Measurements from ENCODE around the gene NRP2. TPM values are rescaled to one million over a fixed set of nuclear protein-coding genes. Genes with fewer than 3 reads are reported as not detected.

Gene NRP2, protein sequence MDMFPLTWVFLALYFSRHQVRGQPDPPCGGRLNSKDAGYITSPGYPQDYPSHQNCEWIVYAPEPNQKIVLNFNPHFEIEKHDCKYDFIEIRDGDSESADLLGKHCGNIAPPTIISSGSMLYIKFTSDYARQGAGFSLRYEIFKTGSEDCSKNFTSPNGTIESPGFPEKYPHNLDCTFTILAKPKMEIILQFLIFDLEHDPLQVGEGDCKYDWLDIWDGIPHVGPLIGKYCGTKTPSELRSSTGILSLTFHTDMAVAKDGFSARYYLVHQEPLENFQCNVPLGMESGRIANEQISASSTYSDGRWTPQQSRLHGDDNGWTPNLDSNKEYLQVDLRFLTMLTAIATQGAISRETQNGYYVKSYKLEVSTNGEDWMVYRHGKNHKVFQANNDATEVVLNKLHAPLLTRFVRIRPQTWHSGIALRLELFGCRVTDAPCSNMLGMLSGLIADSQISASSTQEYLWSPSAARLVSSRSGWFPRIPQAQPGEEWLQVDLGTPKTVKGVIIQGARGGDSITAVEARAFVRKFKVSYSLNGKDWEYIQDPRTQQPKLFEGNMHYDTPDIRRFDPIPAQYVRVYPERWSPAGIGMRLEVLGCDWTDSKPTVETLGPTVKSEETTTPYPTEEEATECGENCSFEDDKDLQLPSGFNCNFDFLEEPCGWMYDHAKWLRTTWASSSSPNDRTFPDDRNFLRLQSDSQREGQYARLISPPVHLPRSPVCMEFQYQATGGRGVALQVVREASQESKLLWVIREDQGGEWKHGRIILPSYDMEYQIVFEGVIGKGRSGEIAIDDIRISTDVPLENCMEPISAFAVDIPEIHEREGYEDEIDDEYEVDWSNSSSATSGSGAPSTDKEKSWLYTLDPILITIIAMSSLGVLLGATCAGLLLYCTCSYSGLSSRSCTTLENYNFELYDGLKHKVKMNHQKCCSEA
- total RNA-seq (2014; rRNA removed; shearing (Covaris generic)), result 108 and 115 TPM in 2 replicates

DNA sequence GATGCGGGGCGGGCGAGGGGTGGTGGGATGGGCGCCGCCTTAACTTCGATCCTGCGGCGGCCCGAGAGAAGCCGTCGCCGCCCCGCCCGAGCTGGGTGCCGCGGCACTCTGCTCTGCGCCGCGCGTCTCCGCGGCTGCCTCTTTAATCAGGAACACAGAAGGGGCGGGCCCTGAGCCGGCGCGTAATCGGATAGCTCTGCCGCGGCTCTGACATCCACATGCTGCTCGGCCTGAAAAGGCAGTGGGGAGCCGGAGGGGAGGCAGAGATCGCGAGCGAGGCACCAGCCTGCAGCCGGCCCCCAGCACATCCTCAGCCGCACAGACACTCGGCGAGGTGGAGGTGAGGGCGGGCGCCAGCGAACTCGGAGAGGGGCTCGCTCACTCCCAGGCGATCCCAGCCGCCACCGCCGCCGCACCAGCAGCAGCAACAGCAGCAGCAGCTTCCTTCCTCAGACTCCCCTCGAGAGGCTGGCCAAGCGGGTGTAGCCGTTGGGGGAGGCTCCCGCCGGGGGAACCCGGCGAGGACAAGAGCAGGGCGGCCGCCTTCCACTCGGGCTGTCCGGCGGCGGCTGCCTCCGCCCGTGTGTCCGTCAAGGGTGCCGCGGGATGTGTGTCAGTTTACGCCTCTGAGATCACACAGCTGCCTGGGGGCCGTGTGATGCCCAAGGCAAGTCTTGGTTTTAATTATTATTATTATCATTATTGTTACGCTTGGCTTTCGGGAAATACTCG, at the start of gene NRP2:
Gene NRP2 (plus strand): TSS at position 263 of the 732 bp plus-strand sequence. CDS start 790 bp downstream, outside the sequence.
- DNase-seq (ENCODE audit: low read depth), result peak; percentile 92

DNA sequence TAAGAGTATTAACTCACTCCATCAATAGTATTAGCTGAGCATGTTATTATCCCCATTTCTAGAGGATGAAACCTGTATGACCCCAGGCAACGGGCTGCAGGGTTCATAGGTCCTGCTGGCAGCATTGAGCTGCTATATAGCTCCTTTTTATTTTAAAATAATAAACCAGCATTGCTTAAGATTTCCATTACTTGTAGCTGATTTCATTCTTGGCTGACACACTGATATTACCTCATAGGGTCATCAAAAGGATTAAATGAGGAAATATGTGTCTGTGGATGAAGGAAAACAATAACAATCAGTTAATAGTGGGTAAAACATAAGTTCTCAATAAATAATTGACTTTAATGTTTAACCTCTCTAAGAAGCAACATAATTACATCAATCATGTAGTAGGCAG, 48.3 kb upstream of the NRP2 start:
- no peak for DNase-seq (ENCODE audit: low read depth)

DNA sequence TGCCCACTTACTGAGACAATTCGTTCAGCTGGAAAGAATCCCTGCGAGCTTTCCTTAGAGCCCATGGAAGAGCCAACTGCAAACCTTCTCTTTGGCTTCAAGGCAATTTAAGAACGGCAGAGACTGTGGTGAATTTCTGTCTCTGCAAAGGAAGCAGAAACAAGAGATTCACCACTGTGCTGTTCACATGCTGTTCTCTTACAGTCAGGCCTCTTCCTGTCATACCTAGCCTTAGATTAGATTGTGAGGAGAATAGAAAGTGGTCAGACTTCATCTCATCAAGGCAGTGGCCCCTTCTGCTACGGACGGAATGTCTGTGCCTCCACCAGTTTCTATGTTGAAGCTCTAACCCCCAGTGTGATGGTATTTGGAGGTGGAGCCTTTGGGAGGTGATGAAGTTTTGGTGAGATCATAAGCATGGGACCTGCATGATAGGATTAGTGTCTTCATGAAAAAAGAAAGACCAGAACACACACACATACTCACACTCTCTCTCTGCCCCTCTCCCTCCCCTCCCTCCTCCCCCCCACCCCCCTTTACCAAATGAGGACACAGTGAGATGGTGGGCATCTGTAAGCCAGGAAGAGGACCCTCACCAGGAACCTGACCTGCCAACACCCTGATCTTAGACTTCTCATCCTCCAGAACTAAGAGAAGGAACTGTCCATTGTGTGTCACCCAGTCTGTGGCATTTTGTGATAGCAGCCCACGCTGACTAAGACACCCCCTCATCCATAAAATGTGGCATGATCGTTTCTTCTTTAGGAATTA, 45.6 kb upstream of the NRP2 start:
- DNase-seq (ENCODE audit: low read depth), result no peak

DNA sequence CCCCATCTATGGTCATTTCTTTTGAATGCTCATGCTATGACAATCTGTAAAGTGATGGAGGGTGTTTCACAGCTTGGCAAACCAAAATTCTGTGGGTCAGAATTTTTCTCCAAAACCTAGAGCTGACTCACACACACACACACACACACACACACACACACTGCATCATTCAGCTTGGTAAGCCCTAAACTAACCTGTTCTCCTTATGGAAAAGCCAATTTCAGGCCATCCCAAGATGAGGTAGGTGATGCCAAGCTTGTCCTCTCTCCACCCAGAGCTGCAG, 45.0 kb upstream of the NRP2 start:
- no peak for DNase-seq (ENCODE audit: low read depth)

DNA sequence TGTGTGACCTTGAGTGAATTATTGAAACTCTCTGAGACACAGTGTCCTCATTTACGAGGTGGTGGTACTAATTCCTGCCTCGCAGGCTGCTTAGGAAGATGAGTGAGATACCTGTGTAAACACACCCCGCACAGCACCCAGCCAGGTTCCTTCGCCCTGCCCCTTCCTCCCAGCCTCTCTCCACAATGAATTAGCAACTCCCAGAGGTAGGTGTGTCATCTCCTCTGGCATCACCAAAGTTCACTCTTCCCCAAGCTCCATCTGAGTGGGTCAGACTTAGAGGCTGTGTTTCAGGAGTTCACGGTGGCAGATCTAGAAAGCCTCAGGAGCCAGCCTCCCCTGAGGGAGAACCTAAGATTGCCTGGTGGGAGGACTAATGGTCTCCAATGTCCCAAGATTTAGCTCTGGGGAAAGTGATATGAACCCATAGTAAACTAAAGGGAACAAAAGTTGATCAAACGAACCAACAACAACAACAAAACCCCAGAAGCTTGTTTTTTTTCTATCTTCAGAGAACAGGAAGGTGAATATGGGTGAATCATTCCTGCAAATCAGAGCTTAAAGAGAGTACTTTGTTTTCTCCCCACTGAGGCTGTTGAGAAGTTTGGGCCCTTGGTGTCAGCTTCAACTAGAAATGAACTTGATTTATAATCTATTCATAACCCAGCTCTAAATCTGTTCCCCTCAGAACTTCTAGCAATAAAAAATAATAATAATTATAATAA, 44.4 kb upstream of the NRP2 start:
- DNase-seq (ENCODE audit: low read depth), result no peak

DNA sequence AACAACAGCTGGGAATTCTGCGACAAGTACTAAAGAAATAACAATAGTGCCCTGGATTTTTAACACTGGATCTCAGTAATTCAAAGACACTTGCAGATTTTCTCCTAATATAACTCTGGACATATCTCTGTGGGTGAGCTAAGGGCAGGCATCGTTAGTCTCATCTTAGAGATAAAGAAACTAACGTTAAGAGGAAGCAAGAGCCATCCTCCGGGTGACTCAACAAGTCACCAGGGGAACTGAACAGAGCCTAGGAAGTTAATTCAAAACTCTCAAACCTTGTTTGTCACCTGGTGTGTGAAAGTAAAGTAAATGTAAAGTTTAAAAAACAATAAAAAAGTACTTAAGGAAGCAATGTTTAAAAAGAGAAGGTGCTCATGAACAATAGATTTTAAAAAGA, 41.6 kb upstream of the NRP2 start:
- DNase-seq (ENCODE audit: low read depth), result no peak

DNA sequence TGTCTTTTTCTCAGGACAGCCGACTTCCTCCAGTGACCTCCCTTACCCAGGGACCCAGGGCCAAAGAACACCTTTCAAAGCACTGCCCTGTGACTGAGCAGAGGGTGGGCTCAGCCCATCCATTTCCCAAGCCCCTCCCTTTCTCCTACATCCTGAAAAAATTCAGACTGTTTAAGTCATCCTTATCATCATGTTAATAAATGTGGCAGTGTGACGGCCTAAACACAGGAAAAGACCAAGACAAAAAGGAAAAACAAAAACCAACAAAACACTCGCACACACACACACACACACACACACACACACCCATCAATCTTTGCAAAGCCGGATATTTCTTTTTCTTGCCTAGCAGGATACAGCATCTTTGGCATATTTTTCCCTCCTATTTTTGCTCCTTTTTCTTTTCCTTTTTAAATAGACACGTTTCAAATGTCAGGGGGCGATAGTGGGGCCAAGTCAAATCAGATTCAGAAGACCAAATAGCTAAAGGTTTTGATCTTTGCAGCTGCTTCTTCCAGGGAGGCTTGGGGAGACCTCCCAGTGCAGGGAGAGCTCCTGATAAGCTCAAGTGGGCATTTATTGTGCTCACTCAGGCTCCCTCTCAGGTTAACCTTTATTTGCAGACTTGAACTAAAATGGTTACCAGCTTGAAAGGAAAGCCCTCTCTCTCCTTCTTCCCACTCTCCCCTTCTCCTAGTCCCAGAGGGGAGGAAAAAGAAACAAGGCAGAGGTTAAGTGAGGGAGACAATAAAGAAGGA, 39.5 kb upstream of the NRP2 start:
- no peak for DNase-seq (ENCODE audit: low read depth)

DNA sequence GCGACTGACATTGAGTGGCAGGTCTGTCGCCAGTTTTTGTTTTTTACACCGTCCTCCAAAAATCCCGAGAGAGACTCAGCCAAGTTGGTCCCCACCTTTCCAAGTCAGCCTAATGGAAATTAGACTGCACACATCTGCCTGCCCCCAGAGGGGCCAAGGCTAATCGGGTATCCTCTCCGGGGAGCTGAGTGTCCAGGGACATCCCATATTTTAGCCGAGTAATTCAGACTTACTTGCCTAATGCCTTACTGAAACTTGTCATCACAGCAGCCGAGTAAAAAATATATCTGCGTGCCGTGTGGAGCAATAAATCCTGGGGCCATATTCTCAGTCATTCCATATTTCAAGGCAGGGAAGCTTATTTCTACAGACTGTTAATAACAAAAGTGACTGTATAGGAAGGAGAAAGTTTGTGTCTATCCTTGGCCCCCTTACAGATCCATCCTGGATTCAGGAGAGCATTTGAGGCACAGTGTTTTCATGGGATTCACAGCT, 38.9 kb upstream of the NRP2 start:
- no peak for DNase-seq (ENCODE audit: low read depth)

DNA sequence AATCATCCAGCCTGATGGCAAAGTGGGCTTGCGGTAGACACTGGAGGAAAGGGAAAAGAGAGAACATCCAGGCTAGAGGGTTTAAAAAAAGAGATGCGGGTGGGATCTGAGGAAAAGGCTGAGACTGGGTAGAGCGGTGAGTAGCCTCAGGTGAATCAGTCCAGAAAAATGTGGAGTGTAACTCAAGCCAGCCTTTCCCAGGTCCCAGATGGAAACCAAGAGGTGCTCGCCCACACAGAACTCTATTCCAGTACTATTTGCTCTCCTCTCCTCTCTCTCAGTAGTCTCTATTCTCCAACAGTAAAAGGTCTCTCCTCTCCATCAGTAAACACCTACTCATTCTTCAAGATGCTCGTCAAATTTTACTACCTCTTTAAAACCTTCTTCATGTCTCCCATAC, 38.3 kb upstream of the NRP2 start:
- peak; percentile 73 for DNase-seq (ENCODE audit: low read depth)

DNA sequence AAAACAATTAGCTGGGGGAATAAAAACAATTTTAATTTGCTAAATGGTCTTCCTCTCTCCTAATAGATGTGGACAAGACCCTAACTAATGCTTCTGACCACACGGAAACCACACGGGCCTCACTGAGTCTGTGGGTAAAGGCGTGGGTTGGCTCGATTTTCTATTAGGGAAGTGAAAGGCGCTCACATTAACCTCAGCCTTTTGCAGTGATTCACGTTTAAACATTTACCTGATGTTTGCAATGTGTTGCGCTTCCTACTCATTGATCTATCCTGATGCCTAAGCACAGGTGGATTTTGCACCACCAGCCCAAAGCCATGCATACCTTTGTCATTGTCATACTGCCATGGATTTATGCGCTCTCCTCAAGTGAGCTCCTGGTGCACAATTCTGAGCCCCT, 35.6 kb upstream of the NRP2 start:
- no peak for DNase-seq (ENCODE audit: low read depth)

DNA sequence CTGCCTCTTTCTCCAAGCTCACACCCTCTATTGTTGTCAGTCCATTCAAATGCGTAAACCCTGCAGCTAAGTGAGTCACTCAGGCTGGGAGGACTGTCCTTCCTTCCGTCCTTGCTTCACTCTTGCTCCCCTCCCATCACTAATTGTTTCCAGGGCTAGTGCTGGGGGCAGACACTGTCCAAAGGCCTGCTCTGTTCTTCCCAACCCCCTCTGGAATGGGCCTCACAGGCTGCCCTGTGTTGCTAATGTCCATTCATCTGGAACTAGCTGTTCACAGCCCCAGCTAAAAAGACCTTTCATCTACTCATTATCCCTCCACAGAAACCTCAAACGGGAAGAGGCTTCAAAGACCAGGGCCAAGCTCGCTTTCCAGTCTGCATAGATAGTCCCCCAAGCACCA, 31.9 kb upstream of the NRP2 start:
- peak; percentile 70 for DNase-seq (ENCODE audit: low read depth)

DNA sequence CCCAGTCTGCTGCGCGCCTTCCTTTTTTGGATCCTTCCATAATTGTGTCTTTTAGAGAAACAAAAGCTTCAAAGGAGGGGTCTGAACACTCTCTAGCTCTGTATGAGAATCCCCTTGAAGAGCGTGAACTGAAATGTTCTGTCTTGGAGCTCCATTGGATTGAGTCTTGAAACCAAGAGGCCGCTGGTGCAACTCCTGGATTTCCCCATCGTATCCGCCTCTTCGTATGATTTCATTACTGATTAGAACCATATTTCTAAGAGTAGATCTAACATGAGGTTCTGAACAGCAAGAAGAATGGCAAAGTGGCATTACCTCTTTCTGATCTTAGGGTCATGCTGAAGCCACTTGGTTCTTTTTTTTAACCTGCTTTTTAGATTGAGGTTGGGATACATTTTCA, 31.4 kb upstream of the NRP2 start:
- no peak for DNase-seq (ENCODE audit: low read depth)

DNA sequence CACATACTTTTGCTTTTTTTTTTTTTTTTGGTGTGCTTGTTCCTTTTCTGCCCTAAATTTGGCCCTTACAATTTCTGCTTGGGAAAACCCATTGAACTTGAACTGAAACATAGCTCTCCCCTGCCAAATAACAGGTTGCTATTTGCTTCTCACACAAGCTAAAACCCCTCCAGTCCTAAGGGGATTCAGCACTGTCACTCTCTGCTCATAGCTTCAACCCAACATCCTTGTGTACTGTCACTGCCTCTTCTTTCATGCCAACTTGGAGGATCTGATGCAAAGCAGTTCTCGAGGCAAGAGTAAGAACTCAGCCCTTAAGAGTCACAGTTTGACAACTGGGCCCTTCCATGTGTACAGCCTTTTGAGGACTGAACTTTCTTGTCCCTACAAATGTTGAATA, 30.6 kb upstream of the NRP2 start:
- DNase-seq (ENCODE audit: low read depth), result no peak

DNA sequence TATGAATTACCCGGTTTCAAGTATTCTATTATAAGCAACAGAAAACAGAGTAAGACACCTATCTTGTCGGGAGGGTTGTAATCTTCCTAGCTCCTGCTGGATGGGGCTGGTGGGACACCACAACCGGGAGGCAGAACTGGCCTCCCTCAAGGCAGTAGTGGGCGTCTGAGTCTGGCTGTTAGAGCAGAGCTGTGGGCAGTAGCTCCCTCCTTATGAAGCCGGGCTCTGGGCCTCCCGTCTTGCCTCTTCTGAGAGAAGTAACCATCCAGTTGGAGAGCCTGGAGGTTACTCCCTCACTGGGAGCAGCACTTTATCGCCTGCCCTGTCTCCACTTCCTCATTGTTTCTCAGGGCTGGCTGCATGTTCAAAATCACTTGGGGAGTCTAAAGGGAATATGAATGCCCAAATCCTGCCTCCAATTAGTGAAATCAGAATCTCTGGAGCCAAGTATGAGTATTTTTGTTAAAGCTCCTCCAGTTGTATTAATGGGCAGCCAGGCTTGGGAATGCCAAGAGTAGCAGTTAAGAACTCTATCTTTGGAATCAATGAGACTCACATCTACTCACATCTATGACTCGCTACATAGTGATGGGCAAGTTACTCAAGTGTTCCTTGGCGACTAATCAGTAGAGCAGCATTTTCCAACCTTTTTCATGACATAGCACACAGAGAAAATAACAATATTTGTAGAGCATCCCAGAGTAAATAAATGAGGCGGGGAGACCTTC, 27.3 kb upstream of the NRP2 start:
- peak; percentile 49 for DNase-seq (ENCODE audit: low read depth)

DNA sequence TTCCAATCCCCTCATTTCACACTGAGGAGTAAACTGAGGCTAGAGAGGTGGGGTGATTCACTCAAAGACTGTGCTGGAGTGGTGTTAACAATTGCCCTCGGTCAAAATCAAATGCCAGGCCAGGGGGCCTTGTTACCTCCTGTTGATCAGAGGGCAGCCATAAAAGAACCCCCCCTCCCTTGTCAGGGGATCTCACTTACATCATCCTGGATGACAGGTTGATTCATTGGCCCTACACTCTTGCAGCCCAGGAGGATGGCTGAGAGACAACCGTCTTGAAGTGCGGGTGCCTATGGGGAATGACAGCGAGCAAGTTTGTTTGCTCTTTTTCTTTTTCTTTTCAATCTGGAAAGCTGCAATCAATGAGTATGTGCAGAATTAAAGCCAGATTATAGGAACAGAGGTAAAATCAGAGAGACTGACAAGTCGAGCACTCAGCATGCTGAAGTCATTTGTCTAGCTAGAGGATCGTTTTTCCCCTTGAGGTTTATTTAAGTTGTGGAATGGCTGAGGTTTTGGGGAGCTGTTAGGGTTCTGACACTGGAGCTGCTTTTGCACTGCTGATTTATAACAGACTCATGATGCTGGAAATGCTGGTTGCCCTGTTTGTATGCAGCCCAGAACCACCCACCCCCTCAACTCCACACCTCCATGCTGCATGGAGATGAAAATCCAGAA, 26.4 kb upstream of the NRP2 start:
- no peak for DNase-seq (ENCODE audit: low read depth)

DNA sequence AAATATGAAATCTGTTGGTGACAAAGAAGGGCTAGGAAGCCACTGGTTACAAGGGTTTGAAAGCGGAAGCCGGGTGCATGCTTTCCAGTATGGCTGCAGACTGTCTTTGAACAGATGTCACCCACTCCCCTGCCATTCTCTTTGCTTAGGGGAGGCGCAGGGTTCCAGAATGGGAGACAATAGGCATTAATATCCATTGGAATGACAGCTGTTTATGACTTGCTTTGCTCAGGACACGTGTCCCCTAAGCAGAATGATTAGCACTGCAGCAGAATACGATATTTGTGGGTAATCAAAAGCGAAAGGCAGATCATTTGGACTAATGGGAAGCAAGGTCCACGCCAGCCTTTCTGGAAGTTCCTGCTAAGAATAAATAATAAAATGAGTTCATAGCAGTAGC, 25.8 kb upstream of the NRP2 start:
- DNase-seq (ENCODE audit: low read depth), result no peak

DNA sequence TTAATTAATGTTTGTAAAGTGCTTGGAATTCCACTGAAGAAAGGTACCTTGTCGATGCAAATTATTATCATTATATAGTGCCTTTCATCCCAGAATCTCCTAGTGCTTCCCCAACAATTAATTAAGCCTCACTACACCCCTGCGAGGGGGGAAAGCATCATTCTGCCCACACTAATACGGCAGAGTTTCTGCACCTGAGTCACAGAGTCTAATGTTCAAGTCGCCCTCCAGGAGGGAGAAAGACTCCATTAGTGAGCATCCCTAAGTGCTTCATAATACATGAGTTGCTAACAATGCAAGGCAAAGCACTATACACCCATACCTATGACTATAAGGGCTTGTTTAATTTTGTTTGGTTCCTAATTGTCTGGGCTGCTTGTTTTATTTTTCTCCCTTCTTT, 25.4 kb upstream of the NRP2 start:
- no peak for DNase-seq (ENCODE audit: low read depth)

DNA sequence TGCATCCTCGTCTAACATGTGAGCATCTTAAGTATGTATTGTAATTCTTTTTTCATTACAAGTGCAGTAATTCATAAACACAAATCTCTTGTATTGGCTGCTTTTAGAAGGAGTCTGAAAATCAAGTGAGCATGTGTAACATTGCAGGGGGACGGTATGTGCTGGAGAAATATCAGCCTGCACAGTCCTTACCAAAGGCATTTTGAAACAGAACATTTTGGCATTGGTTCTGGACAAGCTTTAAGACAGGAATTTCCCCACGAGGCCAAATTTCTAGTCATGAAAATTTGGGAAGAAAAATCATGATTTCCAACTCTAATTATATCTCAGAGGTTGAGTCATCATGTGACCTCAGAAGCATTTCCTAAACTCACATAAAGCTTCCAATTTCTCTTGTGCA, 24.7 kb upstream of the NRP2 start:
- no peak for DNase-seq (ENCODE audit: low read depth)

DNA sequence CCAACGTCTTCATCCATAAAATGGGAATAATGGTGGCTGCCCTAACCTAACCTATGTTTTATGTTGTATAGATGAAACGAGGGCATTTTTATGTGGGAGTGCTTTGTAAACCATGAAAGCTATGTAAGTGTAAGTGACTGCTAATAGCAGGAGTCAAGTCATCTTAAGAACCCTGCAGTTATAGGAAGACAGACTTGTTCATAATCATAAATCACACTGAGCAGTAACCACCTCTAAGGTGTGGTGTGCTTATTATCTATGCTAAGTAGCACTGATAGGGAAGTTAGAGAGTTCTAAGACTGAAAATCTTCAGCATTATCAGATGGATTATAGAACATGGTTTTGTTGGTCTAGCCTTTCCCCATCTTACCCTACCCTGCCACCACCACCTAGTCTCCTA, 24.2 kb upstream of the NRP2 start:
- no peak for DNase-seq (ENCODE audit: low read depth)

Measured in Daoy (cell line).